K562 (cell line): ENCODE data around the gene AK2. TPM values are rescaled to one million over a fixed set of nuclear protein-coding genes. Genes with fewer than 3 reads are reported as not detected.

Source experiments
- ATAC-seq: fragments of 200-7000 bp; cut with Tn5 transposase; 3 replicates; pipeline ENCODE4 v1.9.1; 2020; ENCODE audit warnings: moderate library complexity
- BruUV-seq: library from RNA; stranded (reverse); fragments of 400-500 nt; replicated peaks from 2 replicates; lab custom pipeline; 2021; lab: Mats Ljungman, UMichigan
- CTCF ChIA-PET: fragments of 300-600 bp; formaldehyde crosslinking; extraction: SDS; loops from one replicate; lab custom pipeline; 2021; ENCODE audit warnings: low intra/inter-chr PET ratio; lab: Yijun Ruan, JAX
- POLR2A ChIA-PET: fragments of 300-600, 350-650 bp; sonication (Branson Sonifier 250); formaldehyde crosslinking; extraction: SDS; loops from one replicate; lab custom pipeline; 2021; ENCODE audit warnings: antibody characterized with exemption, inconsistent platforms; lab: Yijun Ruan, JAX
- DNase-seq, 4 experiments: peaks; one replicate each; pipeline versions ENCODE4 v3.0.0 to v3.0.0-alpha.2; 2011 to 2018; ENCODE audit warnings: low spot score in 3 of 4, mixed read lengths in 3 of 4; ENCODE audit errors: extremely low read depth in 1 of 4
- FAIRE-seq: peaks from 2 replicates; lab custom pipeline; 2011; peaks lifted over from hg19 to GRCh38; lab: Jason Lieb, UNC
- H2AFZ ChIP-seq: 2 replicates; pipeline ENCODE4 v1.6.0; 2011; ENCODE audit warnings: low read depth, low read length, control low read depth, inconsistent platforms
- H3K27ac ChIP-seq: fragments of 200-600 bp; 3 replicates; pipeline ENCODE4 v1.8.0; 2011; ENCODE audit warnings: low read depth, mild to moderate bottlenecking, control low read depth, inconsistent platforms, low read length, moderate library complexity, mixed read lengths; ENCODE audit errors: extremely low read depth
- H3K27me3 ChIP-seq, 2 experiments: fragments of 300-600 bp in 1 of 2; 2 replicates in 1 of 2; 3 replicates in 1 of 2; pipeline versions ENCODE4 v1.6.0 to v1.8.0; 2011; ENCODE audit warnings: inconsistent platforms in 2 of 2, low read length in 2 of 2, mild to moderate bottlenecking in 1 of 2, mixed read lengths in 1 of 2, moderate library complexity in 1 of 2; ENCODE audit not compliant: control insufficient read depth in 2 of 2, insufficient read depth in 2 of 2
- H3K36me3 ChIP-seq: fragments of 300-600 bp; 3 replicates; pipeline ENCODE4 v1.8.0; 2011; ENCODE audit warnings: mild to moderate bottlenecking, low read length, inconsistent platforms; ENCODE audit not compliant: control insufficient read depth, insufficient read depth
- H3K4me1 ChIP-seq, 2 experiments: fragments of 200-600 bp in 1 of 2; replicated peaks in 1 of 2; 2 replicates in 1 of 2; 3 replicates in 1 of 2; pipeline versions ENCODE4 v1.5.1 to v1.8.0; 2011; ENCODE audit warnings: inconsistent platforms in 2 of 2, low read length in 2 of 2, mild to moderate bottlenecking in 1 of 2, mixed read lengths in 1 of 2, moderate library complexity in 1 of 2; ENCODE audit not compliant: control insufficient read depth in 2 of 2, insufficient read depth in 2 of 2
- H3K4me2 ChIP-seq: 2 replicates; pipeline ENCODE4 v1.6.1; 2011; ENCODE audit warnings: low read length, control low read depth, inconsistent platforms, mixed read lengths; ENCODE audit not compliant: insufficient read depth
- H3K4me3 ChIP-seq: fragments of 200-600 bp; sonication (generic), shearing (Covaris generic); 2 replicates; pipeline ENCODE4 v1.5.1; 2016; ENCODE audit warnings: control low read depth, inconsistent platforms
- H3K79me2 ChIP-seq: fragments of 200-600 bp; 3 replicates; pipeline ENCODE4 v1.8.0; 2011; ENCODE audit warnings: low read length, inconsistent platforms; ENCODE audit not compliant: control insufficient read depth, insufficient read depth
- H3K9ac ChIP-seq, 2 experiments: 2 replicates each; pipeline versions ENCODE4 v1.6.0 to v1.6.1; 2011; ENCODE audit warnings: low read depth in 2 of 2, low read length in 2 of 2, control low read depth in 1 of 2, inconsistent platforms in 1 of 2, mild to moderate bottlenecking in 1 of 2, mixed read lengths in 1 of 2; ENCODE audit not compliant: insufficient read depth in 1 of 2
- H3K9me1 ChIP-seq: one replicate; pipeline ENCODE4 v1.6.0; 2011; ENCODE audit warnings: inconsistent platforms, mild to moderate bottlenecking, low read length, moderate library complexity; ENCODE audit not compliant: control insufficient read depth, insufficient read depth
- H3K9me3 ChIP-seq: replicated peaks from 2 replicates; pipeline ENCODE4 v1.5.1; 2011; ENCODE audit warnings: low read depth, low read length, inconsistent platforms; ENCODE audit not compliant: control insufficient read depth, insufficient read depth
- H4K20me1 ChIP-seq: replicated peaks from 2 replicates; pipeline ENCODE4 v1.6.1; 2011; ENCODE audit warnings: low read length, inconsistent platforms, mixed read lengths; ENCODE audit not compliant: control insufficient read depth, insufficient read depth
- ARID1B ChIP-seq: fragments of 450-650 bp; IDR thresholded peaks from 2 replicates; pipeline ENCODE4 v1.6.1; 2016; ENCODE audit warnings: antibody characterized with exemption, mild to moderate bottlenecking, inconsistent platforms
- CBFA2T3 ChIP-seq: fragments of 450-650 bp; IDR thresholded peaks from 2 replicates; pipeline ENCODE4 v1.6.1; 2017
- CEBPB ChIP-seq: fragments of 450-650 bp; IDR thresholded peaks from 2 replicates; pipeline ENCODE4 v1.6.1; 2016; ENCODE audit warnings: missing genetic modification characterization, missing compliant biosample characterization
- CEBPG ChIP-seq, 3 experiments: fragments of 200-800 bp in 1 of 3; sonication (Bioruptor generic) in 1 of 3; sonication (generic) in 1 of 3; formaldehyde crosslinking in 1 of 3; IDR thresholded peaks in 2 of 3; conservative IDR thresholded peaks in 1 of 3; 2 replicates each; pipeline versions ENCODE4 v1.6.1 to v1.8.0; 2016 to 2022; ENCODE audit warnings: missing compliant biosample characterization in 2 of 3, missing genetic modification characterization in 2 of 3, mild to moderate bottlenecking in 1 of 3, missing genetic modification reagents in 1 of 3
- DMBX1 ChIP-seq: fragments of 250-450 bp; sonication (Bioruptor Pico); IDR thresholded peaks from 2 replicates; pipeline ENCODE4 v1.8.0; 2022; ENCODE audit warnings: inconsistent platforms, mild to moderate bottlenecking, moderate library complexity, borderline replicate concordance
- DPF2 ChIP-seq: fragments of 450-650 bp; IDR thresholded peaks from 2 replicates; pipeline ENCODE4 v1.6.1; 2016
- FOXA3 ChIP-seq, 2 experiments: fragments of 450-650 bp in 1 of 2; sonication (generic) in 1 of 2; formaldehyde crosslinking; IDR thresholded peaks in 1 of 2; conservative IDR thresholded peaks in 1 of 2; 2 replicates each; pipeline versions ENCODE4 v1.4.0 to v1.8.0; 2020 to 2022; ENCODE audit warnings: mild to moderate bottlenecking in 2 of 2, missing genetic modification reagents in 1 of 2
- MTF1 ChIP-seq: fragments of 250-450 bp; sonication (Bioruptor Pico); IDR thresholded peaks from 2 replicates; pipeline ENCODE4 v1.9.0; 2021; ENCODE audit warnings: moderate library complexity, mild to moderate bottlenecking, inconsistent platforms, borderline replicate concordance
- NONO ChIP-seq, 2 experiments: fragments of 200-400 bp in 1 of 2; fragments of 450-650 bp in 1 of 2; formaldehyde crosslinking in 1 of 2; IDR thresholded peaks; 2 replicates each; pipeline ENCODE4 v1.6.1; 2017; ENCODE audit warnings: low read depth in 2 of 2, mild to moderate bottlenecking in 2 of 2, moderate library complexity in 2 of 2, low read length in 1 of 2
- TAL1 ChIP-seq: fragments of 450-650 bp; IDR thresholded peaks from 2 replicates; pipeline ENCODE4 v1.6.1; 2016; ENCODE audit warnings: mild to moderate bottlenecking
- TCF3 ChIP-seq: sonication (generic); formaldehyde crosslinking; IDR thresholded peaks from 2 replicates; pipeline ENCODE4 v1.4.0; 2020; ENCODE audit warnings: mild to moderate bottlenecking, missing genetic modification reagents
- TEAD4 ChIP-seq, 2 experiments: sonication (generic) in 1 of 2; formaldehyde crosslinking in 1 of 2; IDR thresholded peaks; 2 replicates each; pipeline versions ENCODE4 v1.6.1 to v1.8.0; 2012 to 2022; ENCODE audit warnings: borderline replicate concordance in 1 of 2, inconsistent platforms in 1 of 2, low read length in 1 of 2, mild to moderate bottlenecking in 1 of 2, missing genetic modification reagents in 1 of 2
- ZNF75A ChIP-seq: fragments of 450-650 bp; formaldehyde crosslinking; IDR thresholded peaks from 2 replicates; pipeline ENCODE4 v1.4.0; 2020; ENCODE audit warnings: mild to moderate bottlenecking
- in situ Hi-C: fragments of 300-500 bp; cut with MboI; formaldehyde crosslinking; loops from 4 replicates; pipeline ENCODE4 v1.15.0; 2018; ENCODE audit warnings: inconsistent platforms, mixed read lengths
- intact Hi-C: fragments of 100-400 bp; cut with micrococcal nuclease; formaldehyde crosslinking; loops from 2 replicates; pipeline ENCODE4 v1.14.2; 2022
- polyA plus RNA-seq, 8 experiments: library from polyadenylated mRNA; depleted of rRNA in 4 of 8; stranded (reverse) in 5 of 8; unstranded in 3 of 8; fragments of >200 nt; fragmentation: Nextera tagmentation in 2 of 8; fragmentation: Illumina TruSeq in 1 of 8; extraction: Ambion mirVana in 2 of 8; extraction: Trizol in 1 of 8; gene quantifications; 2 replicates each; pipeline versions ENCODE4 v1.2.1 to v1.2.3, GENCODE V29; 2011 to 2014; ENCODE audit warnings: inconsistent platforms in 1 of 8, missing spikeins in 1 of 8
- total RNA-seq, 7 experiments: library from RNA; depleted of rRNA in 6 of 7; stranded (reverse); fragments of >200 nt in 6 of 7; fragmentation: Illumina TruSeq in 2 of 7; extraction: Trizol in 2 of 7; gene quantifications; 2 replicates each; pipeline versions ENCODE4 v1.2.1 to v1.2.3, GENCODE V29; 2011 to 2021; ENCODE audit warnings: low replicate concordance in 1 of 7
- TF ChIP-seq, protein P1 (sequence below): fragments of 250-450 bp; sonication (Bioruptor Pico); IDR thresholded peaks from 2 replicates; pipeline ENCODE4 v1.5.1; 2021; ENCODE audit warnings: mild to moderate bottlenecking
- TF ChIP-seq, protein P2 (sequence below), 2 experiments: fragments of 450-650 bp in 1 of 2; sonication (generic) in 1 of 2; formaldehyde crosslinking; conservative IDR thresholded peaks; 2 replicates each; pipeline versions ENCODE4 v1.4.0 to v1.8.1; 2020 to 2022; ENCODE audit warnings: mild to moderate bottlenecking in 1 of 2, missing genetic modification reagents in 1 of 2
- TF ChIP-seq, protein P3 (sequence below): sonication (generic); formaldehyde crosslinking; IDR thresholded peaks from 2 replicates; pipeline ENCODE4 v1.8.1; 2022; ENCODE audit warnings: missing genetic modification reagents
- TF ChIP-seq, protein P4 (sequence below): sonication (generic); formaldehyde crosslinking; IDR thresholded peaks from 2 replicates; pipeline ENCODE4 v1.8.0; 2022; ENCODE audit warnings: missing genetic modification reagents, mild to moderate bottlenecking, moderate library complexity, borderline replicate concordance

AK2 gene
- total and polyA plus RNA-seq, 9 of the 15 experiments (the other 6 are each of a cell fraction or from before 2014, with no cell fraction given): 105 to 1,050 (median 509) TPM

DNA sequence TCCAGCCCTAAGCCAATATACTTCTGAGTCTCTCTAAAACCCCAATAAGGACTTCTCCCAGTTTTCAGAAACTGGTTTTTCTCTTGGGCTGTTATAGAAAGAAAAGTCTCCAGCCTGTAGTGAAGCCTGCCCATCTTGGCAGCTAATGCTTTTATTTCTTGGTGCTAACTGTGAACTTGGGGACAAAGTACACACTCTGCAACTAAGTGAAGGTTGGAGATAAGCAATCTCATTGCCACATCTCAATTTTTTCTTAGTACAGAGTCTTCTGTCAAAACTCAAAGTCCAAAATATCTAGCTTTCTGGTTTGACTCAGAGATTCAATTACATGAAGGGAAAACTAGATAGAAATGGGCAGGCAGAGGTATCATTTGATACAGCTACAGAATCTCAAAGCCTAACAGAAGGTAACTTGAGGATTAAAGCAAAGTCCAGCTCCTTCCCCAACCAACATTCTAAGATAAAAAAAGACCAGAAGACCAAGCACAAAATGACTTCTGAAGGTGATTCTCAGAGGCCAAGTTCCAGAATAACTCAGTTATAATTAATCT, 14.0 kb downstream of the AK2 start:
- intact Hi-C loops: no loop called here
- ChIA-PET POLR2A (interaction anchor here (0.7 to 4.1 kb wide), 10 partner anchors 8 to 217 kb away, joined by 3 to 20 read pairs (median 4); partner anchors contain the start of gene RNF19B), CTCF (no interaction called here)
- Histone ChIP-seq H3K9me1 (no peaks in the 10 kb centered on the region), H3K36me3 (peaks cover 91% of the 10 kb centered on the region), H3K4me1 (peaks cover 11 to 19% of the 10 kb centered on the region in 2 experiments), H3K27me3 (no peaks in the 10 kb centered on the region), H4K20me1 (peaks cover 29% of the 10 kb centered on the region), H3K4me2 (no peak overlapping the region; the same call in 1 of the 2 replicates), H3K27ac (peak overlapping the region; percentile 17; the same call in 1 of the 3 replicates), H3K4me3 (no peak overlapping the region), H3K9me3 (no peaks in the 10 kb centered on the region), H3K9ac (peak overlapping the region in 1 of 2 experiments; percentile 3; a peak in 1 of 4 replicates), H2AFZ (no peak overlapping the region), H3K79me2 (peaks cover 71% of the 10 kb centered on the region)
- in situ Hi-C loops: no loop called here
- no TSS peak for BruUV-seq
- ATAC-seq (peak; percentile 37), FAIRE-seq (no peak), DNase-seq (no peak)
- peak; percentile 26; the same call in 1 of the 2 replicates for TF ChIP-seq TCF3 (CRISPR knock-in tag)
- no peak for TF ChIP-seq DMBX1 (CRISPR knock-in tag)
- TF ChIP-seq, protein P1, sequence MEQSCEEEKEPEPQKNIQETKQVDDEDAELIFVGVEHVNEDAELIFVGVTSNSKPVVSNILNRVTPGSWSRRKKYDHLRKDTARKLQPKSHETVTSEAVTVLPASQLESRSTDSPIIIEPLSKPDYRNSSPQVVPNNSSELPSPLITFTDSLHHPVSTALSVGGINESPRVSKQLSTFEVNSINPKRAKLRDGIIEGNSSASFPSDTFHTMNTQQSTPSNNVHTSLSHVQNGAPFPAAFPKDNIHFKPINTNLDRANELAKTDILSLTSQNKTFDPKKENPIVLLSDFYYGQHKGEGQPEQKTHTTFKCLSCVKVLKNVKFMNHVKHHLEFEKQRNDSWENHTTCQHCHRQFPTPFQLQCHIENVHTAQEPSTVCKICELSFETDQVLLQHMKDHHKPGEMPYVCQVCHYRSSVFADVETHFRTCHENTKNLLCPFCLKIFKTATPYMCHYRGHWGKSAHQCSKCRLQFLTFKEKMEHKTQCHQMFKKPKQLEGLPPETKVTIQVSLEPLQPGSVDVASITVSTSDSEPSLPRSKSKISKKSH (CRISPR knock-in tag): no peak
- TF ChIP-seq, protein P2, sequence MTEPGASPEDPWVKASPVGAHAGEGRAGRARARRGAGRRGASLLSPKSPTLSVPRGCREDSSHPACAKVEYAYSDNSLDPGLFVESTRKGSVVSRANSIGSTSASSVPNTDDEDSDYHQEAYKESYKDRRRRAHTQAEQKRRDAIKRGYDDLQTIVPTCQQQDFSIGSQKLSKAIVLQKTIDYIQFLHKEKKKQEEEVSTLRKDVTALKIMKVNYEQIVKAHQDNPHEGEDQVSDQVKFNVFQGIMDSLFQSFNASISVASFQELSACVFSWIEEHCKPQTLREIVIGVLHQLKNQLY (CRISPR knock-in tag; conservative IDR thresholded peaks at IDR 0.05): no peak
- TF ChIP-seq TEAD4 (IDR thresholded peaks at IDR 0.05; ENCODE audit: low read length): peak; percentile 53; the same call in 1 of the 2 replicates
- TF ChIP-seq TEAD4 (CRISPR knock-in tag; IDR thresholded peaks at IDR 0.05; ENCODE audit: borderline replicate concordance): no peak
- TF ChIP-seq MTF1 (CRISPR knock-in tag): no peak
- no peak for TF ChIP-seq ZNF75A (CRISPR knock-in tag)
- peak; percentile 59 for TF ChIP-seq CEBPB (tag)
- TF ChIP-seq, protein P3, sequence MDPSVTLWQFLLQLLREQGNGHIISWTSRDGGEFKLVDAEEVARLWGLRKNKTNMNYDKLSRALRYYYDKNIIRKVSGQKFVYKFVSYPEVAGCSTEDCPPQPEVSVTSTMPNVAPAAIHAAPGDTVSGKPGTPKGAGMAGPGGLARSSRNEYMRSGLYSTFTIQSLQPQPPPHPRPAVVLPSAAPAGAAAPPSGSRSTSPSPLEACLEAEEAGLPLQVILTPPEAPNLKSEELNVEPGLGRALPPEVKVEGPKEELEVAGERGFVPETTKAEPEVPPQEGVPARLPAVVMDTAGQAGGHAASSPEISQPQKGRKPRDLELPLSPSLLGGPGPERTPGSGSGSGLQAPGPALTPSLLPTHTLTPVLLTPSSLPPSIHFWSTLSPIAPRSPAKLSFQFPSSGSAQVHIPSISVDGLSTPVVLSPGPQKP (CRISPR knock-in tag): no peak
- TF ChIP-seq TAL1: peak; percentile 33; the same call in 1 of the 2 replicates
- TF ChIP-seq FOXA3 (CRISPR knock-in tag; conservative IDR thresholded peaks at IDR 0.05 in 1 of 2, IDR thresholded peaks at IDR 0.05 in 1 of 2): peak in 1 of 2 experiments; percentile 66; a peak in 2 of 4 replicates
- TF ChIP-seq ARID1B: peak; percentile 58
- TF ChIP-seq, protein P4, sequence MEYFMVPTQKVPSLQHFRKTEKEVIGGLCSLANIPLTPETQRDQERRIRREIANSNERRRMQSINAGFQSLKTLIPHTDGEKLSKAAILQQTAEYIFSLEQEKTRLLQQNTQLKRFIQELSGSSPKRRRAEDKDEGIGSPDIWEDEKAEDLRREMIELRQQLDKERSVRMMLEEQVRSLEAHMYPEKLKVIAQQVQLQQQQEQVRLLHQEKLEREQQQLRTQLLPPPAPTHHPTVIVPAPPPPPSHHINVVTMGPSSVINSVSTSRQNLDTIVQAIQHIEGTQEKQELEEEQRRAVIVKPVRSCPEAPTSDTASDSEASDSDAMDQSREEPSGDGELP (CRISPR knock-in tag): no peak
- peak; percentile 62; the same call in 1 of the 2 replicates for TF ChIP-seq DPF2
- no peak for TF ChIP-seq CEBPG (CRISPR knock-in tag; IDR thresholded peaks at IDR 0.05)
- TF ChIP-seq CEBPG (tag; conservative IDR thresholded peaks at IDR 0.05 in 1 of 2, IDR thresholded peaks at IDR 0.05 in 1 of 2): peak in 1 of 2 experiments; percentile 49; a peak in 1 of 4 replicates
- TF ChIP-seq NONO (IDR thresholded peaks at IDR 0.05; ENCODE audit: low read depth in 2 of 2, low read length in 1 of 2): no peak
- TF ChIP-seq CBFA2T3: peak; percentile 31; the same call in 1 of the 2 replicates
